Measurements from ENCODE around the gene PLEKHA8.

Gene PLEKHA8

GRCh38 chr7:30148426-30148825 lies 120.2 kb downstream of the PLEKHA8 start:
- peaks cover 14% of the 10 kb centered on the region for H3K4me1 Mint-ChIP-seq (ENCODE audit: low read depth)
- H3K4me3 Mint-ChIP-seq = no peak overlapping the region
- H3K27me3 Mint-ChIP-seq = no peaks in the 10 kb centered on the region
- H3K36me3 Mint-ChIP-seq = no peaks in the 10 kb centered on the region
- no peak overlapping the region for H3K27ac Mint-ChIP-seq
- no peaks in the 10 kb centered on the region for H3K9me3 Mint-ChIP-seq (ENCODE audit: low read depth)

DNA sequence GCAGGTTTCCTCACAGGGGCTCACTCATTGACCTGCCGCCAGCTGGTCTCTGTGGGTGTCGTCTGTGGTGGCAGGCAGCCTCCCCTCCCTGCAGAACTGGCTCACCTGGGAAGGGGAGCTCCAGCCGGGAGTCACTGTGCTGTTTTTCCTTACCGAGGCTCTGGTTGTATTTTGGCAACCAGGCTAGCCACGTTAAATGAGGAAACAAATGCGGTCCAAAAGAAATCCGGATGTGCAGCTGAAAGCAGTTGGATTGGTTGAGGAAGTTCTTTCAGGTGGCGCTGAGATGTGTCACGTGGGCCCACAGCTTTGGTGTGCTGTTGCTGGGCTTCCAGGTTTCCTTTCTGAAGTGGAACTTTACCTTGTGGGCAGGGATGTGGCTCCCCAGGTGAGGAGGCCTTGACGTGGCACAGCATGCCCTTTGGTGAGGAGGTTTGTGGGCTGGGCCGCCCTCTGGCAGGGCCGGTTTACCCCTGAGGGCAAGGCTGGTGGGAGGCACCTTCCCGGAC lies 120.8 kb downstream of the PLEKHA8 start:
- H3K27ac Mint-ChIP-seq = peak overlapping the region; percentile 29
- peaks cover 8% of the 10 kb centered on the region for H3K4me1 Mint-ChIP-seq (ENCODE audit: low read depth)
- no peaks in the 10 kb centered on the region for H3K36me3 Mint-ChIP-seq
- H3K4me3 Mint-ChIP-seq = no peak overlapping the region
- no peaks in the 10 kb centered on the region for H3K9me3 Mint-ChIP-seq (ENCODE audit: low read depth)
- H3K27me3 Mint-ChIP-seq = no peaks in the 10 kb centered on the region

DNA sequence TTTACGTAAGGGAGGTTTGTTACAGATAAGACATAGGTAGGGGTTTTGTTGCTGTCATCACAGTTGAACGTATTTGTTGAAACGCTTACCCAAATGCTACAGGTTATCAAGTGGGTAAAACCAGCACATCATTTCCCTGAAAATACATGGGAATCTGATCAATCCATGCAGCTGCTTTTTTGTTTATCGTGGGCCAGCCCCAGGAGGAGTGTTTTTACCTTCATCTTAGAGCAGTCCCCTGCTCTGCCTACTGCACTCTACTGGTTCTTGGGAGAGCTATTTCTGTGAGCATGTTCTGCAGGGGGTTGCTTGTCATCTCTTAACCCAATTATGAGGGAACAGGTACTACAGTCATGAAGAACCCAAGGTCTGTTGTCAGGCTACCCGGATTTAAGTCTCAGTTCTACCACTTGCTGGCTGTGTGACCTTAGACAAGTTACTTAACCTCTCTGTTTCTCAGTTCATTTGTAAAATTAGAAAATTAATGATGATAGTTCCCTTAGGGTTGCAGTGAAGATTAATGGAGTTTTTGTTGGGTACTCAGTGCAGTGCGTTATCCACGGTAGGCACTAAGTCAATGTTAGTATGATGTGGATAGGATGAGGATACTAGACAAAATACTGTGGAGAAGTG lies 121.5 kb downstream of the PLEKHA8 start:
- H3K27ac Mint-ChIP-seq = peak overlapping the region; percentile 29
- no peaks in the 10 kb centered on the region for H3K27me3 Mint-ChIP-seq
- peaks cover 5% of the 10 kb centered on the region for H3K4me1 Mint-ChIP-seq (ENCODE audit: low read depth)
- no peaks in the 10 kb centered on the region for H3K9me3 Mint-ChIP-seq (ENCODE audit: low read depth)
- no peak overlapping the region for H3K4me3 Mint-ChIP-seq
- no peaks in the 10 kb centered on the region for H3K36me3 Mint-ChIP-seq

DNA sequence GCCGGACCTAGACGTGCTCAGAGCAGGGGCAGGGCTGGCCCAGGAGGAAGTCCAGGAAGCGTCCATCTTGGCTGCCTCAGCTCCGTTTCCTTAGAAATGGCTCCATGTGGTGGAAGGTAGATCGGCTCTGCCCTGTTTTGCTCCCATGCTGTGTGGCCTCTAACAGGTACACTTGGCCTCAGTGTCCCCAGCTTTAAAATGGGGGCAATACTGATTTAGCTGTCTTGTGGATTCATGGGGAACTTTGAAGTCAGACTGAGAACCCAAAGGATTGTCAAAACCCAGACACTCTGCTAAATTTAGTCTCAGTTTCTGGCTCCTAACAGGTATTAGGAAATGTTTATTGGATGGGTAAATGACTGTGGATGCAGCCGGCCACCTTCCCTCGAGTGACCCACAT lies 122.5 kb downstream of the PLEKHA8 start:
- no peak overlapping the region for H3K4me3 Mint-ChIP-seq
- H3K27me3 Mint-ChIP-seq = no peaks in the 10 kb centered on the region
- H3K9me3 Mint-ChIP-seq (ENCODE audit: low read depth) = no peaks in the 10 kb centered on the region
- H3K4me1 Mint-ChIP-seq (ENCODE audit: low read depth) = peaks cover 9% of the 10 kb centered on the region
- H3K27ac Mint-ChIP-seq = no peak overlapping the region
- no peaks in the 10 kb centered on the region for H3K36me3 Mint-ChIP-seq

DNA sequence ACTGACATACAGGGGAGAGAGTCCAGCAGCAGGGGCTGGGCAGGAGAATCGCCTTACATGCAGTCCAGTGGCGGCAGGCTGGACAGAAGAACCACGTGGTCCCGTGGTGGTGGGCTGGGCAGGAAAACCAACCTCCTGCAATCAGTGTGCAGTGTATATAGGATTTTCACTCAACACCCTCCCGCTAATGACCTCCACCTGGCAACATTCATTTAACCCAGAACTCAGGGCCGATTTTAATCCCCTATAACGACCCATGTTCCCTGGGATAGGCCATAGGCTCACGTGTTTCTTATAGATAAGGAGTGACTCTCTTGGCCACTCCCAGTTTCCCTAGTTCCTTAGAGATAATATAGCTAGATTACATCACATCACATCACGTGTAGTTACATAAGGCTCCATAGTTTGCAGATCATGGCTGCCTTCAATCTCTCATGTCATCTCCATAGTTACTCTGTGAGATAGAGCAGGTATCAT lies 125.9 kb downstream of the PLEKHA8 start:
- no peaks in the 10 kb centered on the region for H3K36me3 Mint-ChIP-seq
- H3K4me3 Mint-ChIP-seq = no peak overlapping the region
- no peaks in the 10 kb centered on the region for H3K9me3 Mint-ChIP-seq (ENCODE audit: low read depth)
- H3K4me1 Mint-ChIP-seq (ENCODE audit: low read depth) = peaks cover 28% of the 10 kb centered on the region
- no peaks in the 10 kb centered on the region for H3K27me3 Mint-ChIP-seq
- H3K27ac Mint-ChIP-seq = no peak overlapping the region

DNA sequence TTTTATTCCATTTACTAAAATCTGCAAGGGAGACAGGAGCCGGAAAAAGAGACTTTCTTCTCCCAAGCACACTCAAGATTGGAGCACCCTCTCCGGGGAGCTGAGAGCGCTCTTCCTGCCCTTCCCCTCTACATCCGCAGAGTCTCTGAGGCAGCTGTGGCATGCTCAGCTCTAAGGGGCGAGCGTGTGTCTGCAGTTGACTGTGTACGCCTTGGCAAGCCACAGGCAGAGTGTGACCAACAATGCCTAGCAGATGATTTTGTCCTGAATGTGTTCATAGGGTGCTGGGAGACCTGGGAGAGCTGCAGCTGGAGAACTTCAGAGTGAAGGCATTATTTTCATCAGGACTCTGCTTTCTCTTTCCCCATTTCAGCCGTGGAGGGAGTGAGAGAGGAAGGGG lies 127.3 kb downstream of the PLEKHA8 start:
- Mint-ChIP-seq H3K27ac (no peak overlapping the region), H3K4me1 (ENCODE audit: low read depth) (peaks cover 37% of the 10 kb centered on the region), H3K27me3 (no peaks in the 10 kb centered on the region), H3K4me3 (no peak overlapping the region), H3K9me3 (ENCODE audit: low read depth) (no peaks in the 10 kb centered on the region), H3K36me3 (no peaks in the 10 kb centered on the region)

DNA sequence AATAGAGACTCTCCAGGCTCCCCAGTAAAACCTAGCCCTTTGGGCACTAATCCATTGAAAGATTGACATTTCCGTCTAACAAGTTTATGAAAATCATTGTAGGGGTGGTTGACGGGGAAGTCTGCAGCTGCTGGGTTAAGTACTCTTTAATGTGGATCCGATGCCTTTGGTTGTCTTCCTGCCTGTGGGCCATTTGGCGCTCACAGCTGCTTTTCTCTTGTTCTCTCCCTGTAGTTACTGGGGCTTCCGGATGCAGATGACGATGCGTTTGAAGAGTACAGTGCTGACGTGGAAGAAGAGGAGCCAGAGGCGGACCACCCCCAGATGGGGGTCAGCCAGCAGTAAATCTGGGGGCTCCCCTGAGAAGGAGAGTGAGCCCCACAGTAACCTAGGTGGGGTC lies 129.0 kb downstream of the PLEKHA8 start:
- Mint-ChIP-seq H3K27ac (peak overlapping the region; percentile 69), H3K4me3 (peak overlapping the region; percentile 72), H3K4me1 (ENCODE audit: low read depth) (peaks cover 44% of the 10 kb centered on the region), H3K9me3 (ENCODE audit: low read depth) (no peaks in the 10 kb centered on the region), H3K36me3 (no peaks in the 10 kb centered on the region), H3K27me3 (no peaks in the 10 kb centered on the region)

- H3K36me3 Mint-ChIP-seq = no peaks in the 10 kb centered on the region
- H3K4me1 Mint-ChIP-seq (ENCODE audit: low read depth) = peaks cover 62% of the 10 kb centered on the region
- no peaks in the 10 kb centered on the region for H3K9me3 Mint-ChIP-seq (ENCODE audit: low read depth)
- no peaks in the 10 kb centered on the region for H3K27me3 Mint-ChIP-seq
- H3K27ac Mint-ChIP-seq = no peak overlapping the region
- no peak overlapping the region for H3K4me3 Mint-ChIP-seq
Observed at GRCh38 chr7:30159163-30159562, 131.0 kb downstream of the PLEKHA8 start.

GRCh38 chr7:30159698-30160143 lies 131.5 kb downstream of the PLEKHA8 start:
- Mint-ChIP-seq H3K9me3 (ENCODE audit: low read depth) (no peaks in the 10 kb centered on the region), H3K36me3 (no peaks in the 10 kb centered on the region), H3K27ac (no peak overlapping the region)

GRCh38 chr7:30160329-30160728 lies 132.1 kb downstream of the PLEKHA8 start:
- Mint-ChIP-seq H3K27ac (no peak overlapping the region), H3K27me3 (no peaks in the 10 kb centered on the region), H3K36me3 (no peaks in the 10 kb centered on the region), H3K9me3 (ENCODE audit: low read depth) (no peaks in the 10 kb centered on the region), H3K4me1 (ENCODE audit: low read depth) (peaks cover 64% of the 10 kb centered on the region), H3K4me3 (peak overlapping the region; percentile 27)

More at GRCh38 chr7:30159698-30160143, 131.5 kb downstream of the PLEKHA8 start:
- no peaks in the 10 kb centered on the region for H3K27me3 Mint-ChIP-seq
- H3K4me3 Mint-ChIP-seq = no peak overlapping the region
- peaks cover 65% of the 10 kb centered on the region for H3K4me1 Mint-ChIP-seq (ENCODE audit: low read depth)

- no peaks in the 10 kb centered on the region for H3K36me3 Mint-ChIP-seq
- peak overlapping the region; percentile 43 for H3K27ac Mint-ChIP-seq
- H3K4me1 Mint-ChIP-seq (ENCODE audit: low read depth) = peaks cover 52% of the 10 kb centered on the region
- no peaks in the 10 kb centered on the region for H3K9me3 Mint-ChIP-seq (ENCODE audit: low read depth)
- H3K27me3 Mint-ChIP-seq = no peaks in the 10 kb centered on the region
- H3K4me3 Mint-ChIP-seq = peak overlapping the region; percentile 52
Observed at GRCh38 chr7:30162133-30162532, 133.9 kb downstream of the PLEKHA8 start.

- no peaks in the 10 kb centered on the region for H3K9me3 Mint-ChIP-seq (ENCODE audit: low read depth)
- peaks cover 46% of the 10 kb centered on the region for H3K4me1 Mint-ChIP-seq (ENCODE audit: low read depth)
- H3K27ac Mint-ChIP-seq = peak overlapping the region; percentile 2
- H3K36me3 Mint-ChIP-seq = no peaks in the 10 kb centered on the region
- peak overlapping the region; percentile 59 for H3K4me3 Mint-ChIP-seq
- no peaks in the 10 kb centered on the region for H3K27me3 Mint-ChIP-seq
Observed at GRCh38 chr7:30162622-30163124, 134.5 kb downstream of the PLEKHA8 start.

- Mint-ChIP-seq H3K4me3 (peak overlapping the region; percentile 59), H3K27ac (peak overlapping the region; percentile 2), H3K4me1 (ENCODE audit: low read depth) (peaks cover 42% of the 10 kb centered on the region), H3K36me3 (no peaks in the 10 kb centered on the region), H3K27me3 (no peaks in the 10 kb centered on the region), H3K9me3 (ENCODE audit: low read depth) (no peaks in the 10 kb centered on the region)
Observed at GRCh38 chr7:30163231-30163894, 135.2 kb downstream of the PLEKHA8 start.

DNA sequence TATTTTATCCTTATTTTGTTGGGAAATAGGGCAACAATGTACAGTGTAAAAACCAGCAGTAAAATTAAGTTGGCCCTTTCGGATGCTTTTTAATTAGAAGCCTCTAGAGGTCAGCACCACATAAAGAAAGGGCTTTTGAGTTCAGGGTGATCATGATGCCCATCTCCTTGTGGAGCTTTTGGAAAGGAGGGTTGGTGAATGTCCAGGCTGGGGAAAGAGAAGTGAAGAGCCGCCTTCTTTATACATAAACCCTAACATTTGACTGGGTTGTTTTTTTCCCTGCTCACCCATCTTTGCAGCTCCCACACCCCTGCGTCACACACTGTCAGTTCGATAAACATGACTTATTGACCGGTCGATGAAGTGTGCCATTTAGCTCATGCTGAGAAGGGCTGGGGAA lies 136.4 kb downstream of the PLEKHA8 start:
- no peak overlapping the region for H3K27ac Mint-ChIP-seq

DNA sequence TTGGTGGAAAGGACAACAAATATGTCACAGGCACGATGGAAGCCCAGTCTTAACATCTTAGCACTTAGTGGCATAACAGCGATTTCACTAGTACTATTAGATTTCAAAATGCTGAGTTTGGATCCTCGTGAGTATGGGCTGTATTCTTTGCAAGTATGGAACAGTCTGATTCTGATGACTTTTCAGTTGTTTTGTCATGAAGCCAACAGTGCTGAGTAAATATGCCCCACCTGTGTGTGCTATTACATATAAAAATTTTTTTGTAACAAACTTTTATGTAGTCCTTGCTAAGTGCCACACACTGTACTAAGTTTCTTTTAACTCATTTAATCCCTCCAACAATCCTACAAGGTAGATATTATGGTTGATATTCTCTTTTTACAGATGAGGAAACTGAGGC lies 137.4 kb downstream of the PLEKHA8 start:
- Mint-ChIP-seq H3K36me3 (no peaks in the 10 kb centered on the region), H3K4me3 (no peak overlapping the region), H3K27ac (no peak overlapping the region), H3K4me1 (ENCODE audit: low read depth) (peaks cover 26% of the 10 kb centered on the region), H3K9me3 (ENCODE audit: low read depth) (no peaks in the 10 kb centered on the region), H3K27me3 (no peaks in the 10 kb centered on the region)

More for the DNA sequence above, 136.4 kb downstream of the PLEKHA8 start:
- Mint-ChIP-seq H3K4me3 (peak overlapping the region; percentile 5), H3K9me3 (ENCODE audit: low read depth) (no peaks in the 10 kb centered on the region), H3K4me1 (ENCODE audit: low read depth) (peaks cover 37% of the 10 kb centered on the region), H3K36me3 (no peaks in the 10 kb centered on the region), H3K27me3 (no peaks in the 10 kb centered on the region)

Measured in activated naive CD8-positive, alpha-beta T cell (primary cell).